Endothelial cell of umbilical vein (primary cell): ENCODE results near the gene ASMTL. TPM values are rescaled to one million over a fixed set of nuclear protein-coding genes. Genes with fewer than 3 reads are reported as not detected.

Source experiments
- BruUV-seq: library from RNA; stranded (reverse); fragments of 400-500 nt; replicated peaks from 2 replicates; lab custom pipeline; 2021; lab: Mats Ljungman, UMichigan
- CTCF ChIA-PET: fragments of 300-600, 350-600 bp; sonication (Branson Sonifier 250); formaldehyde crosslinking; loops from one replicate; lab custom pipeline; 2021; ENCODE audit warnings: antibody characterized with exemption, inconsistent platforms; lab: Charles Lee
- POLR2A ChIA-PET: fragments of 300-600, 350-600 bp; sonication (Branson Sonifier 250); formaldehyde crosslinking; loops from one replicate; lab custom pipeline; 2021; ENCODE audit warnings: antibody characterized with exemption, inconsistent platforms; lab: Charles Lee
- DNase-seq: peaks from one replicate; pipeline ENCODE4 v3.0.0-alpha.2; 2011; ENCODE audit warnings: low read depth, low spot score
- FAIRE-seq: peaks from 2 replicates; lab custom pipeline; 2011; peaks lifted over from hg19 to GRCh38; lab: Jason Lieb, UNC
- H2AFZ ChIP-seq: 2 replicates; pipeline ENCODE4 v1.6.0; 2012; ENCODE audit warnings: low read depth, low read length, control low read depth, inconsistent platforms
- H3K27ac ChIP-seq: 2 replicates; pipeline ENCODE4 v1.5.1; 2011; ENCODE audit warnings: low read depth, mild to moderate bottlenecking, control low read depth, low read length, moderate library complexity; ENCODE audit not compliant: insufficient read depth
- H3K27me3 ChIP-seq, 2 experiments: 2 replicates each; pipeline versions ENCODE4 v1.6.0 to v1.6.1; 2011; ENCODE audit warnings: low read length in 2 of 2, mixed read lengths in 1 of 2; ENCODE audit not compliant: control insufficient read depth in 2 of 2, insufficient read depth in 2 of 2
- H3K36me3 ChIP-seq, 2 experiments: 2 replicates in 1 of 2; 3 replicates in 1 of 2; pipeline ENCODE4 v1.5.1; 2011; ENCODE audit warnings: low read length in 2 of 2, mild to moderate bottlenecking in 1 of 2, moderate library complexity in 1 of 2; ENCODE audit not compliant: control insufficient read depth in 2 of 2, insufficient read depth in 2 of 2; ENCODE audit errors: extremely low read depth in 1 of 2
- H3K4me1 ChIP-seq: 3 replicates; pipeline ENCODE4 v1.5.1; 2011; ENCODE audit warnings: mild to moderate bottlenecking, low read length; ENCODE audit not compliant: control insufficient read depth, insufficient read depth; ENCODE audit errors: extremely low read depth
- H3K4me2 ChIP-seq: 2 replicates; pipeline ENCODE4 v1.6.1; 2011; ENCODE audit warnings: low read length, control low read depth, mixed read lengths; ENCODE audit not compliant: insufficient read depth
- H3K4me3 ChIP-seq, 3 experiments: fragments of 200-600 bp in 1 of 3; sonication (generic), shearing (Covaris generic) in 1 of 3; replicated peaks in 1 of 3; 2 replicates each; pipeline ENCODE4 v1.5.1; 2011 to 2016; ENCODE audit warnings: control low read depth in 3 of 3, low read length in 3 of 3, mild to moderate bottlenecking in 2 of 3, inconsistent platforms in 1 of 3, low read depth in 1 of 3, moderate library complexity in 1 of 3; ENCODE audit not compliant: insufficient read depth in 1 of 3
- H3K79me2 ChIP-seq: 2 replicates; pipeline ENCODE4 v1.6.0; 2012; ENCODE audit warnings: low read length, inconsistent platforms; ENCODE audit not compliant: control insufficient read depth, insufficient read depth
- H3K9ac ChIP-seq: replicated peaks from 2 replicates; pipeline ENCODE3; 2011; ENCODE audit warnings: low read length, control low read depth; ENCODE audit not compliant: insufficient read depth; ENCODE audit errors: extremely low read depth
- H3K9me1 ChIP-seq: replicated peaks from 3 replicates; pipeline ENCODE4 v1.6.0; 2011; ENCODE audit warnings: mild to moderate bottlenecking, low read length; ENCODE audit not compliant: control insufficient read depth, insufficient read depth; ENCODE audit errors: extremely low read depth
- H3K9me3 ChIP-seq: replicated peaks from 2 replicates; pipeline ENCODE4 v1.5.1; 2012; ENCODE audit warnings: low read length, inconsistent platforms; ENCODE audit not compliant: control insufficient read depth, insufficient read depth
- H4K20me1 ChIP-seq: replicated peaks from 2 replicates; pipeline ENCODE3; 2011; ENCODE audit warnings: mild to moderate bottlenecking, low read length; ENCODE audit not compliant: control insufficient read depth, insufficient read depth; ENCODE audit errors: extremely low read depth
- CTCF ChIP-seq, 2 donors: IDR thresholded peaks; 1 replicate in 1 of 2; 2 replicates in 1 of 2; pipeline ENCODE4 v1.5.1; 2011; ENCODE audit warnings: low read length in 2 of 2, mild to moderate bottlenecking in 2 of 2, moderate library complexity in 2 of 2, control low read depth in 1 of 2, inconsistent platforms in 1 of 2, low read depth in 1 of 2; ENCODE audit not compliant: insufficient read depth in 1 of 2; ENCODE audit errors: extremely low read depth in 1 of 2
- EZH2 ChIP-seq: IDR thresholded peaks from 2 replicates; pipeline ENCODE4 v1.6.1; 2012; ENCODE audit warnings: borderline replicate concordance, low read depth, mild to moderate bottlenecking, moderate library complexity, low read length, inconsistent platforms; ENCODE audit not compliant: severe bottlenecking
- FOS ChIP-seq: IDR thresholded peaks from 2 replicates; pipeline ENCODE4 v1.6.1; 2011; ENCODE audit warnings: mild to moderate bottlenecking, low read length, moderate library complexity, borderline replicate concordance; ENCODE audit not compliant: insufficient read depth
- GATA2 ChIP-seq: IDR thresholded peaks from 2 replicates; pipeline ENCODE4 v1.7.0; 2011; ENCODE audit warnings: low read depth, mild to moderate bottlenecking, moderate library complexity, mixed read lengths, low read length; ENCODE audit not compliant: insufficient read length, insufficient read depth
- JUN ChIP-seq: IDR thresholded peaks from 2 replicates; pipeline ENCODE4 v1.6.1; 2011; ENCODE audit warnings: borderline replicate concordance, low read depth; ENCODE audit not compliant: insufficient read length, insufficient read depth
- MAX ChIP-seq: IDR thresholded peaks from 2 replicates; pipeline ENCODE4 v1.6.1; 2011; ENCODE audit not compliant: insufficient read depth, insufficient read length
- MYC ChIP-seq: IDR thresholded peaks from one replicate; pipeline ENCODE4 v1.6.1; 2011; ENCODE audit warnings: mild to moderate bottlenecking, low read depth, low read length
- POLR2A ChIP-seq: IDR thresholded peaks from 2 replicates; pipeline ENCODE4 v1.6.1; 2012; ENCODE audit warnings: low read depth, mild to moderate bottlenecking, control low read depth, low read length
- POLR2AphosphoS5 ChIP-seq: IDR thresholded peaks from 2 replicates; pipeline ENCODE4 v1.6.1; 2012; ENCODE audit warnings: low read depth, mild to moderate bottlenecking, control low read depth, low read length, moderate library complexity; ENCODE audit not compliant: insufficient read depth
- dilution Hi-C: fragments of 300-500 bp; cut with MboI; formaldehyde crosslinking; loops from one replicate; pipeline ENCODE4 v1.15.0; 2019; ENCODE audit warnings: low sequenced_read_pairs; ENCODE audit not compliant: extremely low pct_ligation_motif_present
- intact Hi-C: fragments of 100-400 bp; cut with micrococcal nuclease; formaldehyde crosslinking; loops from one replicate; pipeline ENCODE4 v1.10.0; 2022
- polyA plus RNA-seq, 4 experiments: library from polyadenylated mRNA; depleted of rRNA in 3 of 4; stranded (reverse) in 3 of 4; unstranded in 1 of 4; fragments of >200 nt; gene quantifications; 2 replicates each; pipeline versions ENCODE4 v1.2.1 to v1.2.3, GENCODE V29; 2011 to 2012; ENCODE audit warnings: missing spikeins in 1 of 4
- total RNA-seq: library from RNA; stranded (reverse); gene quantifications from 2 replicates; pipeline ENCODE4 v1.2.3, GENCODE V29; 2021

Gene ASMTL
- total and polyA plus RNA-seq, 2 donors (not counting 3 experiments of a cell fraction or from before 2014, with no cell fraction given) = 27.1 to 29.9 TPM

- no peaks in the 10 kb centered on the region for H3K27me3 ChIP-seq
- peaks cover 2% of the 10 kb centered on the region for H3K4me1 ChIP-seq
- no peak overlapping the region for H3K4me2 ChIP-seq
- ChIA-PET POLR2A (no interaction called here), CTCF (no interaction called here)
- H3K27ac ChIP-seq = no peak overlapping the region
- H3K36me3 ChIP-seq = no peaks in the 10 kb centered on the region
- H2AFZ ChIP-seq = no peak overlapping the region
- BruUV-seq = no TSS peak
- intact Hi-C loops = loop anchor here (5.0 to 10.0 kb wide), 2 partner anchors 205 to 1048 kb away; no protein-coding TSS in a partner anchor
- DNase-seq (no peak), FAIRE-seq (no peak)
- H3K4me3 ChIP-seq = no peak overlapping the region
- dilution Hi-C loops = no loop called here
- H3K9me3 ChIP-seq = no peaks in the 10 kb centered on the region
- H4K20me1 ChIP-seq = no peaks in the 10 kb centered on the region
- peaks cover 35% of the 10 kb centered on the region for H3K79me2 ChIP-seq
- no peak for TF ChIP-seq EZH2
- no peak for TF ChIP-seq MYC
- no peak for TF ChIP-seq POLR2A
- TF ChIP-seq CTCF (IDR thresholded peaks at IDR 0.05; ENCODE audit: extremely low read depth in 1 of 2, insufficient read depth in 1 of 2, low read depth in 1 of 2, low read length in 2 of 2) = no peak
- no peak for TF ChIP-seq JUN
- no peak for TF ChIP-seq FOS
- TF ChIP-seq GATA2 = no peak
- no peak for TF ChIP-seq POLR2AphosphoS5
- TF ChIP-seq MAX = no peak
- no peaks in the 10 kb centered on the region for H3K9me1 ChIP-seq
- H3K9ac ChIP-seq = no peak overlapping the region
Observed at GRCh38 chrX:1449823-1450149, 2.9 kb downstream of the ASMTL start.
